ENCODE measurements around the gene STT3B.

GRCh38 chr3:31654998-31655397 lies 122.3 kb downstream of the STT3B start:
- TF ChIP-seq CTCF (IDR thresholded peaks at IDR 0.05) = no peak
- TF ChIP-seq POLR2A (IDR thresholded peaks at IDR 0.05) = no peak
- no peak for TF ChIP-seq EP300 (IDR thresholded peaks at IDR 0.05)

Data from suprapubic skin (tissue), 3 donors.